Measurements from ENCODE around the gene WNT7A. TPM values are rescaled to one million over a fixed set of nuclear protein-coding genes. Genes with fewer than 3 reads are reported as not detected.

WNT7A gene
- total and polyA plus RNA-seq, 2 experiments from 2014 or later, result not detected

DNA sequence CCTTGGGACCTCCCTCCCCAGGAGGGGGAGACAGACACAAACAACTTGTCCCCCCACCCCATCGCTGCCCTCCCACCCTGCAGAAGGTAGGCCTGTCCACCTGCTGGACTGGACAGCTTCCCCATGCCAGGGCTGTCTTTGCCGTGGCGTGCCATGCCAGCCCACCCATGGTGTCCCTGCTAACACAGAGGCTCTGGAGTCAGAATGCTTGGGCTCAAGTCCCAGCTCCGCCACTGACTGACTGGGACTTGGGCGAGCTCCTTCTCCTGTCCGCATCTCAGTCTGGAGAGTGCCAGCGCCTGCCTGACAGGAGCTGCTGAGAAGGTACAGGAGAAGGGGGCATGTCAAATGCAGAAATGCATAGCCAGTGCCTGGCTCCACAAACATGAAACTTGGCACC is 23.9 kb downstream of the WNT7A start:
- H3K4me3 ChIP-seq, result no peak overlapping the region
- no peaks in the 10 kb centered on the region for H3K9me3 ChIP-seq (ENCODE audit: low read depth)
- TF ChIP-seq, protein P1, sequence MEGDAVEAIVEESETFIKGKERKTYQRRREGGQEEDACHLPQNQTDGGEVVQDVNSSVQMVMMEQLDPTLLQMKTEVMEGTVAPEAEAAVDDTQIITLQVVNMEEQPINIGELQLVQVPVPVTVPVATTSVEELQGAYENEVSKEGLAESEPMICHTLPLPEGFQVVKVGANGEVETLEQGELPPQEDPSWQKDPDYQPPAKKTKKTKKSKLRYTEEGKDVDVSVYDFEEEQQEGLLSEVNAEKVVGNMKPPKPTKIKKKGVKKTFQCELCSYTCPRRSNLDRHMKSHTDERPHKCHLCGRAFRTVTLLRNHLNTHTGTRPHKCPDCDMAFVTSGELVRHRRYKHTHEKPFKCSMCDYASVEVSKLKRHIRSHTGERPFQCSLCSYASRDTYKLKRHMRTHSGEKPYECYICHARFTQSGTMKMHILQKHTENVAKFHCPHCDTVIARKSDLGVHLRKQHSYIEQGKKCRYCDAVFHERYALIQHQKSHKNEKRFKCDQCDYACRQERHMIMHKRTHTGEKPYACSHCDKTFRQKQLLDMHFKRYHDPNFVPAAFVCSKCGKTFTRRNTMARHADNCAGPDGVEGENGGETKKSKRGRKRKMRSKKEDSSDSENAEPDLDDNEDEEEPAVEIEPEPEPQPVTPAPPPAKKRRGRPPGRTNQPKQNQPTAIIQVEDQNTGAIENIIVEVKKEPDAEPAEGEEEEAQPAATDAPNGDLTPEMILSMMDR (IDR thresholded peaks at IDR 0.05; ENCODE audit: low read depth, low read length), result no peak
- peaks cover 26% of the 10 kb centered on the region for H3K27me3 ChIP-seq
- H3K27ac ChIP-seq, result no peak overlapping the region
- H3K4me1 ChIP-seq (ENCODE audit: low read depth), result no peaks in the 10 kb centered on the region
- no peak for DNase-seq (ENCODE audit: low read depth in 1 of 2, low spot score in 1 of 2)
- H3K36me3 ChIP-seq, result no peaks in the 10 kb centered on the region

DNA sequence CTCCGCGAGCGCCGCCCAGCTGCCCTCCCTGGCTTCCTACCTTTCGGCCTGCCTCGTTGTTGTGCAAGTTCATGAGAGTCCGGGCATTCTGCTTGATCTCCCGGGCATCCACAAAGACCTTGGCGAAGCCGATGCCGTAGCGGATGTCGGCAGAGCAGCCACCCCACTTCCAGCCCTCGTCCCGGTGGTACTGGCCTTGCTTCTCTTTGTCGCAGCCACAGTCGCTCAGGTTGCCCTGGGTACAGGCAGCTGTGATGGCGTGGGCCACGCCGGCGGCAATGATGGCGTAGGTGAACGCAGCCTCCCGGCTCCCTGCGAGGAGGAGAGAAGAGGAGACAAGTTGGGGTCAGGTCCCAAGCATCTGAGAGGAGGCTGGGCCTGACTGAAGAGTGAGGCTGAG is 25.4 kb downstream of the WNT7A start:
- no peak for DNase-seq (ENCODE audit: low read depth in 1 of 2, low spot score in 1 of 2)
- TF ChIP-seq, protein P1 (IDR thresholded peaks at IDR 0.05; ENCODE audit: low read depth, low read length), result no peak
- Histone ChIP-seq H3K4me1 (ENCODE audit: low read depth) (no peaks in the 10 kb centered on the region), H3K9me3 (ENCODE audit: low read depth) (no peaks in the 10 kb centered on the region), H3K27me3 (peaks cover 15% of the 10 kb centered on the region), H3K4me3 (no peak overlapping the region), H3K36me3 (no peaks in the 10 kb centered on the region), H3K27ac (no peak overlapping the region)

DNA sequence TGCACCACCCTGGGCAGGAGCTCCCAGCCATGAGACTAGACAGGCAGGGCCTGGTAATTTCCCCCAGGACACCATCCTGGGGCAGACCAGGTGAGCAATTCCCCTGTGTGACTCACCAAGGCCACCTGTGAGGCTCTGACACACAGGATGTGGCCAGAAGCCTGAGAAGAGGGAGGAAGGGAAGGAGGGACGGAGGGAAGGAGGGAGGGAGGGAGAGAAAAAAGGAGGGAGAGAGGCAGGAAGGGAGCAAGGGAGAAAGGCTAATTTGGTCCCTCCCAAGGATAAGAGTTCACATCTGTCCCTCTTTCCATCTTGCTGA is 25.9 kb downstream of the WNT7A start:
- TF ChIP-seq, protein P1 (IDR thresholded peaks at IDR 0.05; ENCODE audit: low read depth, low read length), result no peak

DNA sequence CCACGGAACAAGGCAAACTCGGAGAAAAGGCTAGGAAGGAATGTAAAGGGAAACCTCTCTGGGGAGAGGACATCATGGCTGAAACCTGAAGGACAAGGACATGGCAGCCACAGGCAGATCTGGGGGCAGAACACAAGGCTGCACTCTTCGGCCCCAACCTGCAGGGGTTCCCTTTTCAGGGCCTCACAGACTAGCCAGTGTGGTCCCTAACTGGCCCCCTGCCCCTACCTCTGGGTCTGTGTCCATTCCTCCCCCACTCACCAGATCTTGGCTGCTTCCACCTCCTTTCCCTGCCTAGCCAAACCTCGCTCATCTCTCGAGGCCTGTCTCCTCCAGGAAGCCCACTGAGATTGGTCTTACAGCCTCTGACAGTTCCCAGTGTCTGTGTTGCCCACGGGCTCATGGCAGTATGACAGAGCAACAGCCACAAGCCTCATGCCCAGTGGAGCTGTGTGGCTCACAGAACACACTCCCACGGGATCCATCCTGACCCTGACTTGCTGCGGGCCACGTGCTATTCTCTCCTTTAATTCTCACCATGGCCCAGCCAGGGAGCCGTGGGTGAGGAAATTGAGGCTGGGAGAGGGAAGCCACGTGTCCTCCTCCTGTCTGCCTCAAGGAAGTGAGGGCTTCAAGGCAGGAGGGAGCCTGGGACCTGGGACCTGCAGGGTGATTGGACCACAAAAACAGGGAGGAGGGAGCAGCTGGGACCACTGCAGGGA is 26.5 kb downstream of the WNT7A start:
- no peak overlapping the region for H3K4me3 ChIP-seq
- no peaks in the 10 kb centered on the region for H3K36me3 ChIP-seq
- peaks cover 15% of the 10 kb centered on the region for H3K27me3 ChIP-seq
- no peaks in the 10 kb centered on the region for H3K4me1 ChIP-seq (ENCODE audit: low read depth)
- H3K9me3 ChIP-seq (ENCODE audit: low read depth), result no peaks in the 10 kb centered on the region
- no peak for DNase-seq (ENCODE audit: low read depth in 1 of 2, low spot score in 1 of 2)
- no peak overlapping the region for H3K27ac ChIP-seq
- TF ChIP-seq, protein P1 (IDR thresholded peaks at IDR 0.05; ENCODE audit: low read depth, low read length), result no peak

More for the DNA sequence above, 25.9 kb downstream of the WNT7A start:
- no peak for DNase-seq (ENCODE audit: low read depth in 1 of 2, low spot score in 1 of 2)
- no peaks in the 10 kb centered on the region for H3K9me3 ChIP-seq (ENCODE audit: low read depth)
- no peak overlapping the region for H3K27ac ChIP-seq
- H3K4me3 ChIP-seq, result no peak overlapping the region
- H3K27me3 ChIP-seq, result peaks cover 15% of the 10 kb centered on the region
- H3K36me3 ChIP-seq, result no peaks in the 10 kb centered on the region
- no peaks in the 10 kb centered on the region for H3K4me1 ChIP-seq (ENCODE audit: low read depth)

DNA sequence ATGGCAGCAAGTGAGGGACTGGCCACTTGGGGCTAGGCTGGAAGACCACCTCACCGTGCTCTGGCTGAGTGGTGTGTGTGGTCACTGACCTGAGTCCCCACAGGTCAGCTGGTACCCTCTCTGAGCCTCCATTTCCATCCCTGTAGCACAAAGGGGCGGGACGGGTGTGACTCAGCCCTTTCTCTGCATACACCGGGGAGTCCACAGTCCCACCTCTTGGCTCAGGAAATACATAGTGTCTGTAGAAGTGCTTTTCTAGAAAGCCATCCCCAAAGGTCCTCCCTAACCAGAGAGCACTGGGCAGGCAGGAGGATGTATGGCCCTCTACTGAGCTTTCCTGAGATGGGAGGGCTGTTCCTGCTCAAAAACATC is 27.2 kb downstream of the WNT7A start:
- Histone ChIP-seq H3K4me1 (ENCODE audit: low read depth) (no peaks in the 10 kb centered on the region), H3K36me3 (no peaks in the 10 kb centered on the region), H3K27ac (no peak overlapping the region), H3K9me3 (ENCODE audit: low read depth) (no peaks in the 10 kb centered on the region), H3K4me3 (no peak overlapping the region), H3K27me3 (peaks cover 8% of the 10 kb centered on the region)
- TF ChIP-seq, protein P1 (IDR thresholded peaks at IDR 0.05; ENCODE audit: low read depth, low read length), result no peak
- DNase-seq (ENCODE audit: low read depth in 1 of 2, low spot score in 1 of 2), result no peak
